Glutamatergic neuron (in vitro differentiated cells): Measurements from ENCODE around the gene RETSAT. TPM values are rescaled to one million over a fixed set of nuclear protein-coding genes. Genes with fewer than 3 reads are reported as not detected.

Source experiments
- DNase-seq: peaks from one replicate; pipeline ENCODE4 v3.0.0; 2022
- H3K27ac Mint-ChIP-seq: one replicate; pipeline ENCODE4 v1.8.0; 2020; ENCODE audit warnings: mild to moderate bottlenecking, mixed read lengths, inconsistent platforms; ENCODE audit not compliant: unreplicated experiment
- H3K27me3 Mint-ChIP-seq: one replicate; pipeline ENCODE4 v1.8.0; 2020; ENCODE audit warnings: mild to moderate bottlenecking, moderate library complexity, mixed read lengths, inconsistent platforms; ENCODE audit not compliant: unreplicated experiment
- H3K36me3 Mint-ChIP-seq: one replicate; pipeline ENCODE4 v1.8.0; 2020; ENCODE audit warnings: mild to moderate bottlenecking, mixed read lengths, inconsistent platforms; ENCODE audit not compliant: unreplicated experiment
- H3K4me1 Mint-ChIP-seq: one replicate; pipeline ENCODE4 v1.8.0; 2020; ENCODE audit warnings: mild to moderate bottlenecking, low read depth, mixed read lengths, inconsistent platforms; ENCODE audit not compliant: unreplicated experiment
- H3K4me3 Mint-ChIP-seq: one replicate; pipeline ENCODE4 v1.8.0; 2020; ENCODE audit warnings: mild to moderate bottlenecking, mixed read lengths, inconsistent platforms; ENCODE audit not compliant: unreplicated experiment
- H3K9me3 Mint-ChIP-seq: one replicate; pipeline ENCODE4 v1.8.0; 2020; ENCODE audit warnings: mild to moderate bottlenecking, moderate library complexity, mixed read lengths, inconsistent platforms; ENCODE audit not compliant: unreplicated experiment
- CTCF ChIP-seq: fragments of 200-600 bp; sonication (generic); IDR thresholded peaks from one replicate; pipeline ENCODE4 v1.5.0; 2021; ENCODE audit not compliant: partially characterized antibody, unreplicated experiment
- total RNA-seq: library from RNA; stranded (reverse); fragmentation: NEBNext Ultra II Directional; extraction: Animal tissue kit (Norgen Biotek cat#: 25700); gene quantifications from one replicate; pipeline ENCODE4 v1.2.1, GENCODE V29; 2021; ENCODE audit not compliant: unreplicated experiment

The RETSAT gene
- total RNA-seq, 1 donor from 2014 or later: 39.4 TPM

- H3K27ac Mint-ChIP-seq: no peak overlapping the region
- H3K9me3 Mint-ChIP-seq: peaks cover 1% of the 10 kb centered on the region
- H3K27me3 Mint-ChIP-seq: peaks cover 5% of the 10 kb centered on the region
- TF ChIP-seq CTCF: no peak
- no peak overlapping the region for H3K4me3 Mint-ChIP-seq
- H3K36me3 Mint-ChIP-seq: peaks cover 11% of the 10 kb centered on the region
- DNase-seq: no peak
- peaks cover 1% of the 10 kb centered on the region for H3K4me1 Mint-ChIP-seq
These were observed 45.7 kb upstream of the RETSAT start for GRCh38 chr2:85400023-85400422.

- no peak overlapping the region for H3K4me3 Mint-ChIP-seq
- no peak for TF ChIP-seq CTCF
- DNase-seq: no peak
- H3K9me3 Mint-ChIP-seq: peaks cover 1% of the 10 kb centered on the region
- H3K27me3 Mint-ChIP-seq: peaks cover 5% of the 10 kb centered on the region
- H3K36me3 Mint-ChIP-seq: peaks cover 11% of the 10 kb centered on the region
- H3K27ac Mint-ChIP-seq: no peak overlapping the region
- H3K4me1 Mint-ChIP-seq: no peaks in the 10 kb centered on the region
These were observed 44.8 kb upstream of the RETSAT start for GRCh38 chr2:85399183-85399455.

- no peak for DNase-seq
- H3K36me3 Mint-ChIP-seq: peaks cover 11% of the 10 kb centered on the region
- no peak for TF ChIP-seq CTCF
- H3K4me3 Mint-ChIP-seq: no peak overlapping the region
- peaks cover 5% of the 10 kb centered on the region for H3K27me3 Mint-ChIP-seq
- no peaks in the 10 kb centered on the region for H3K4me1 Mint-ChIP-seq
- no peak overlapping the region for H3K27ac Mint-ChIP-seq
- peaks cover 1% of the 10 kb centered on the region for H3K9me3 Mint-ChIP-seq
These were observed 44.3 kb upstream of the RETSAT start for GRCh38 chr2:85398426-85399182.

GRCh38 chr2:85397925-85398331, 43.6 kb upstream of the RETSAT start:
- no peaks in the 10 kb centered on the region for H3K4me1 Mint-ChIP-seq
- H3K27ac Mint-ChIP-seq: no peak overlapping the region

More at GRCh38 chr2:85397925-85398331, 43.6 kb upstream of the RETSAT start:
- DNase-seq: no peak
- no peak for TF ChIP-seq CTCF
- peaks cover 5% of the 10 kb centered on the region for H3K27me3 Mint-ChIP-seq
- H3K9me3 Mint-ChIP-seq: peaks cover 1% of the 10 kb centered on the region
- H3K4me3 Mint-ChIP-seq: no peak overlapping the region
- H3K36me3 Mint-ChIP-seq: peaks cover 6% of the 10 kb centered on the region
